HepG2 (cell line): ENCODE data around the gene TEX26. TPM values are rescaled to one million over a fixed set of nuclear protein-coding genes. Genes with fewer than 3 reads are reported as not detected.

ENCODE experiments used
- ATAC-seq: fragments of 200-7000 bp; cut with Tn5 transposase; 3 replicates; pipeline ENCODE4 v1.9.1; 2020; ENCODE audit warnings: mild to moderate bottlenecking, moderate library complexity
- BruUV-seq: library from RNA; stranded (reverse); fragments of 400-500 nt; replicated peaks from 2 replicates; lab custom pipeline; 2021; lab: Mats Ljungman, UMichigan
- CTCF ChIA-PET: fragments of 300-600 bp; formaldehyde crosslinking; extraction: SDS; loops from one replicate; lab custom pipeline; 2021; ENCODE audit warnings: low total read pairs, inconsistent platforms, low intra/inter-chr PET ratio; lab: Yijun Ruan, JAX
- POLR2A ChIA-PET: fragments of 350-600 bp; sonication (Branson Sonifier 250); formaldehyde crosslinking; loops from one replicate; lab custom pipeline; 2020; ENCODE audit warnings: antibody characterized with exemption, inconsistent platforms; lab: Yijun Ruan, JAX
- DNase-seq: peaks from one replicate; pipeline ENCODE4 v3.0.0-alpha.2; 2015; ENCODE audit warnings: low spot score
- FAIRE-seq: peaks from 3 replicates; lab custom pipeline; 2011; peaks lifted over from hg19 to GRCh38; lab: Jason Lieb, UNC
- H2AFZ ChIP-seq: one replicate; pipeline ENCODE4 v1.6.1; 2011; ENCODE audit warnings: low read length, inconsistent platforms
- H3K27ac ChIP-seq: fragments of 300-600 bp; 3 replicates; pipeline ENCODE4 v1.8.0; 2011; ENCODE audit warnings: mixed run types, mild to moderate bottlenecking, mixed read lengths, low read length, inconsistent platforms; ENCODE audit not compliant: insufficient read depth; ENCODE audit errors: extremely low read length
- H3K27me3 ChIP-seq, 2 experiments: fragments of 200-600 bp in 1 of 2; 2 replicates in 1 of 2; 3 replicates in 1 of 2; pipeline versions ENCODE4 v1.6.0 to v1.8.0; 2011; ENCODE audit warnings: low read length in 2 of 2, mild to moderate bottlenecking in 2 of 2, moderate library complexity in 2 of 2, inconsistent platforms in 1 of 2; ENCODE audit not compliant: insufficient read depth in 2 of 2, control insufficient read depth in 1 of 2
- H3K36me3 ChIP-seq, 2 experiments: fragments of 200-600 bp in 1 of 2; replicated peaks in 1 of 2; 2 replicates in 1 of 2; 3 replicates in 1 of 2; pipeline versions ENCODE4 v1.5.1 to v1.8.0; 2011; ENCODE audit warnings: low read length in 2 of 2, inconsistent platforms in 1 of 2; ENCODE audit not compliant: insufficient read depth in 2 of 2, control insufficient read depth in 1 of 2
- H3K4me1 ChIP-seq: 2 replicates; pipeline ENCODE4 v1.5.1; 2012; ENCODE audit warnings: low read length, inconsistent platforms; ENCODE audit not compliant: insufficient read depth
- H3K4me2 ChIP-seq: 2 replicates; pipeline ENCODE4 v1.6.0; 2011; ENCODE audit warnings: low read depth, low read length, inconsistent platforms
- H3K4me3 ChIP-seq, 3 experiments: fragments of 200-600 bp in 1 of 3; sonication (generic), shearing (Covaris generic) in 1 of 3; replicated peaks in 1 of 3; 2 replicates each; pipeline ENCODE4 v1.5.1; 2011 to 2016; ENCODE audit warnings: low read length in 3 of 3, inconsistent platforms in 2 of 3, low read depth in 2 of 3, mild to moderate bottlenecking in 2 of 3, control low read depth in 1 of 3, mixed read lengths in 1 of 3; ENCODE audit not compliant: insufficient read depth in 1 of 3
- H3K79me2 ChIP-seq: one replicate; pipeline ENCODE4 v1.6.1; 2011; ENCODE audit warnings: low read length, inconsistent platforms; ENCODE audit not compliant: insufficient read depth
- H3K9ac ChIP-seq: 2 replicates; pipeline ENCODE4 v1.6.0; 2011; ENCODE audit warnings: mild to moderate bottlenecking, low read depth, low read length, inconsistent platforms; ENCODE audit not compliant: insufficient read depth
- H3K9me3 ChIP-seq: 2 replicates; pipeline ENCODE4 v1.5.1; 2012; ENCODE audit warnings: mild to moderate bottlenecking, low read length
- H4K20me1 ChIP-seq: 2 replicates; pipeline ENCODE4 v1.6.0; 2011; ENCODE audit warnings: inconsistent platforms, mild to moderate bottlenecking, low read length, moderate library complexity; ENCODE audit not compliant: insufficient read depth
- ARID2 ChIP-seq: sonication (generic); formaldehyde crosslinking; IDR thresholded peaks from 2 replicates; pipeline ENCODE4 v1.8.1; 2022; ENCODE audit warnings: mild to moderate bottlenecking, missing genetic modification reagents, borderline replicate concordance
- ARNT2 ChIP-seq: sonication (generic); formaldehyde crosslinking; IDR thresholded peaks from 2 replicates; pipeline ENCODE4 v1.8.0; 2022; ENCODE audit warnings: mild to moderate bottlenecking, low read depth, missing genetic modification reagents, moderate library complexity
- BORCS8-MEF2B ChIP-seq: sonication (generic); formaldehyde crosslinking; IDR thresholded peaks from 2 replicates; pipeline ENCODE4 v1.8.0; 2022; ENCODE audit warnings: mild to moderate bottlenecking, missing genetic modification reagents
- CSRNP1 ChIP-seq: sonication (generic); formaldehyde crosslinking; IDR thresholded peaks from 2 replicates; pipeline ENCODE4 v1.8.1; 2023; ENCODE audit warnings: mild to moderate bottlenecking, missing genetic modification reagents
- DR1 ChIP-seq: sonication (generic); formaldehyde crosslinking; IDR thresholded peaks from 2 replicates; pipeline ENCODE4 v1.8.0; 2021; ENCODE audit warnings: mild to moderate bottlenecking, missing genetic modification reagents, inconsistent platforms
- FOXA3 ChIP-seq: IDR thresholded peaks from 2 replicates; pipeline ENCODE4 v1.6.1; 2016; ENCODE audit warnings: missing genetic modification reagents, missing compliant biosample characterization
- GZF1 ChIP-seq: sonication (generic); formaldehyde crosslinking; IDR thresholded peaks from 2 replicates; pipeline ENCODE4 v1.5.1; 2020; ENCODE audit warnings: mild to moderate bottlenecking, missing genetic modification reagents
- IRF9 ChIP-seq: sonication (generic); formaldehyde crosslinking; IDR thresholded peaks from 2 replicates; pipeline ENCODE4 v1.8.0; 2022; ENCODE audit warnings: missing genetic modification reagents, mild to moderate bottlenecking, borderline replicate concordance
- RFXANK ChIP-seq: IDR thresholded peaks from 2 replicates; pipeline ENCODE4 v1.6.1; 2016
- SIN3A ChIP-seq: IDR thresholded peaks from 2 replicates; pipeline ENCODE4 v1.6.1; 2011; ENCODE audit warnings: low read depth, mild to moderate bottlenecking, control low read depth, low read length, borderline replicate concordance
- ZFP37 ChIP-seq: sonication (generic); formaldehyde crosslinking; IDR thresholded peaks from 2 replicates; pipeline ENCODE4 v1.4.0; 2020; ENCODE audit warnings: missing genetic modification reagents, borderline replicate concordance
- ZNF253 ChIP-seq: sonication (generic); formaldehyde crosslinking; IDR thresholded peaks from 2 replicates; pipeline ENCODE4 v1.8.0; 2022; ENCODE audit warnings: mild to moderate bottlenecking, missing genetic modification reagents, borderline replicate concordance
- ZNF33A ChIP-seq: sonication (generic); formaldehyde crosslinking; IDR thresholded peaks from 2 replicates; pipeline ENCODE4 v1.5.1; 2020; ENCODE audit warnings: missing genetic modification reagents, mild to moderate bottlenecking, moderate library complexity, borderline replicate concordance
- ZNF772 ChIP-seq: sonication (generic); formaldehyde crosslinking; IDR thresholded peaks from 2 replicates; pipeline ENCODE4 v1.5.0; 2020; ENCODE audit warnings: mild to moderate bottlenecking, missing genetic modification reagents
- WGBS: methylation state at CpG from one replicate; pipeline ENCODE4 v1.1.6; 2017; ENCODE audit warnings: low lambda C conversion rate; 5-methylcytosine and 5-hydroxymethylcytosine counted together
- in situ Hi-C: cut with HindIII; loops from 2 replicates; pipeline ENCODE4 v1.10.0; 2017; ENCODE audit warnings: low pct_unique_long_range_greater_than_20kb; ENCODE audit not compliant: extremely low pct_ligation_motif_present
- intact Hi-C: fragments of 100-400 bp; cut with micrococcal nuclease; formaldehyde crosslinking; loops from one replicate; pipeline ENCODE4 v1.10.0; 2022; ENCODE audit not compliant: unreplicated experiment
- polyA plus RNA-seq, 8 experiments: library from polyadenylated mRNA; depleted of rRNA in 3 of 8; stranded (reverse) in 7 of 8; unstranded in 1 of 8; fragments of >200 nt; fragmentation: Illumina TruSeq in 4 of 8; extraction: Trizol in 4 of 8; gene quantifications; 2 replicates each; pipeline versions ENCODE4 v1.2.1 to v1.2.3, GENCODE V29; 2011 to 2016; ENCODE audit warnings: low read depth in 4 of 8, missing spikeins in 1 of 8, mixed read lengths in 1 of 8; ENCODE audit not compliant: insufficient read depth in 1 of 8
- total RNA-seq, 5 experiments: library from RNA; depleted of rRNA; stranded (reverse); fragments of >200 nt; fragmentation: Illumina TruSeq; extraction: Trizol; gene quantifications; 2 replicates each; pipeline ENCODE4 v1.2.3, GENCODE V29; 2016; ENCODE audit warnings: low read depth in 1 of 5
- TF ChIP-seq, protein P1 (sequence below): sonication (generic); formaldehyde crosslinking; IDR thresholded peaks from 2 replicates; pipeline ENCODE4 v1.8.0; 2022; ENCODE audit warnings: missing genetic modification reagents, mild to moderate bottlenecking, moderate library complexity, borderline replicate concordance
- TF ChIP-seq, protein P2 (sequence below): sonication (generic); formaldehyde crosslinking; IDR thresholded peaks from 2 replicates; pipeline ENCODE4 v1.8.1; 2023; ENCODE audit warnings: mild to moderate bottlenecking, moderate library complexity, missing genetic modification reagents

TEX26 gene
- total and polyA plus RNA-seq, 2 of the 13 experiments (the other 11 are each of a cell fraction or from before 2014, with no cell fraction given), result not detected

DNA sequence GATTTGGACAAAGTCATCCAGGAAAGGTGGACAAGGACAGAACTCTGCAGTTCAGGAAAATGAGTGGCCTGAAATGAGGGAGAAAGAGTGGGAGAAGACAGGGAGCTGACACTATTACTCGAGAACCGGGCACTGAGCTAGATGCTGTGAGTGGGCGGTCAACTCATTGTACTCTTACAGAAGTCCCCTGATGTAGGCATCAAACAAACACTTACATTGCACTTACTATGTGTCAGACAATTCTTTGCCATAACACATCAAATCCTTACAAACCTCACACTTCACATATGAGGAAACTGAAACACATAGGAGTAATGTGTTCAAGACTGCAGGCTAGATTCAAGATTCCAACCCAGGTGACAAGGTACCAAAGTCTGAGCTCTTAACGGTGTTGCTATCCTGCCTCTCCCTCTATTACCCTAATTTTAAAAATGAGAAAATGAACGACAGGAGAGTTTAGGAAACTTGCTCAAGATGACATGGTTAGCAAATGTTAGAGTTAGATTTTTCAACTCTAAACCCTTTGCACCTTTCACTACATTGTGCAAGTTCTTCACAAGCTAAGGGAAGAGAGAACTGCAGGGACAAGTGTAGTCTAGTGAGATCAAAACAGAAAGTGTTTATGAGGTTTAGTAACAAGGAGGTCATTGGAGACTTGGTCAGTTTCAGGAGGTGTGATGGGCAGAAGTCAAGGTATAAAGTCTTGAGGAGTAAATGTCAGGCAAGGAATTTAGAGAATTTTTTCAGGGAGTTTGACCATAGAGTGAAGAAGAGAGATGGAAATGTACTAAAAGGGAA is 31.3 kb upstream of the TEX26 start (continued):
- TF ChIP-seq, protein P1, sequence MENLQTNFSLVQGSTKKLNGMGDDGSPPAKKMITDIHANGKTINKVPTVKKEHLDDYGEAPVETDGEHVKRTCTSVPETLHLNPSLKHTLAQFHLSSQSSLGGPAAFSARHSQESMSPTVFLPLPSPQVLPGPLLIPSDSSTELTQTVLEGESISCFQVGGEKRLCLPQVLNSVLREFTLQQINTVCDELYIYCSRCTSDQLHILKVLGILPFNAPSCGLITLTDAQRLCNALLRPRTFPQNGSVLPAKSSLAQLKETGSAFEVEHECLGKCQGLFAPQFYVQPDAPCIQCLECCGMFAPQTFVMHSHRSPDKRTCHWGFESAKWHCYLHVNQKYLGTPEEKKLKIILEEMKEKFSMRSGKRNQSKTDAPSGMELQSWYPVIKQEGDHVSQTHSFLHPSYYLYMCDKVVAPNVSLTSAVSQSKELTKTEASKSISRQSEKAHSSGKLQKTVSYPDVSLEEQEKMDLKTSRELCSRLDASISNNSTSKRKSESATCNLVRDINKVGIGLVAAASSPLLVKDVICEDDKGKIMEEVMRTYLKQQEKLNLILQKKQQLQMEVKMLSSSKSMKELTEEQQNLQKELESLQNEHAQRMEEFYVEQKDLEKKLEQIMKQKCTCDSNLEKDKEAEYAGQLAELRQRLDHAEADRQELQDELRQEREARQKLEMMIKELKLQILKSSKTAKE (CRISPR knock-in tag), result no peak
- TF ChIP-seq ZNF772 (CRISPR knock-in tag), result no peak
- TF ChIP-seq, protein P2, sequence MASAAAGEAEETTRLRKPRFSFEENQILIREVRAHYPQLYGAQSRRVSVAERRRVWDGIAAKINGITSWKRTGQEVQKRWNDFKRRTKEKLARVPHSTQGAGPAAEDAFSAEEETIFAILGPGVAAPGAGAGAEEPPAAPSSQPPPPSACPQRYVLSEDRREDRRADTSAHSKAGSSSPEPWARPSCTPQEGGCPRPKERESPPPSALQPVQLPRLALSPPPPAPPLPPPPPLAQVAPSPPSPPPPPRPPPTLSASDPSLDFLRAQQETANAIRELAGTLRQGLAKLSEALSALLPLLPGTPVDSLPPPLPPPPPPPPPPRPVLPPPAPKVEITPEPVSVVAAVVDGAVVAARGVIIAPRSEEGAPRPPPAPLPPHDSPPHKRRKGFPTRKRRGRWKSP (CRISPR knock-in tag), result no peak

- WGBS, result 0% methylated on average over 1 of the region's 1 CpG
- H3K9me3 ChIP-seq, result no peaks in the 10 kb centered on the region
- H4K20me1 ChIP-seq, result no peaks in the 10 kb centered on the region
- in situ Hi-C loops (no loop called here), intact Hi-C loops (no loop called here)
- no peak overlapping the region for H3K9ac ChIP-seq
- H2AFZ ChIP-seq, result no peak overlapping the region
- DNase-seq (no peak), ATAC-seq (no peak), FAIRE-seq (no peak)
- H3K27ac ChIP-seq, result no peak overlapping the region
- H3K4me1 ChIP-seq, result peaks cover 30% of the 10 kb centered on the region
- H3K4me2 ChIP-seq, result no peak overlapping the region
- H3K79me2 ChIP-seq, result no peaks in the 10 kb centered on the region
- no peaks in the 10 kb centered on the region for H3K36me3 ChIP-seq
- POLR2A ChIA-PET, result no interaction called here
- no peak overlapping the region for H3K4me3 ChIP-seq
- no TSS peak for BruUV-seq
- H3K27me3 ChIP-seq, result peaks cover 0 to 11% of the 10 kb centered on the region in 2 experiments; a peak in 1 of 5 replicates
- no peak for TF ChIP-seq ZFP37 (CRISPR knock-in tag)
- TF ChIP-seq ARID2, result no peak
- TF ChIP-seq FOXA3 (CRISPR knock-in tag), result no peak
- no peak for TF ChIP-seq SIN3A
- no peak for TF ChIP-seq ARNT2 (CRISPR knock-in tag)
- TF ChIP-seq RFXANK (CRISPR knock-in tag), result no peak
- no peak for TF ChIP-seq CSRNP1 (CRISPR knock-in tag)
- no peak for TF ChIP-seq GZF1 (CRISPR knock-in tag)
- no peak for TF ChIP-seq BORCS8-MEF2B (CRISPR knock-in tag)
- no peak for TF ChIP-seq IRF9
- TF ChIP-seq DR1, result no peak
- TF ChIP-seq ZNF33A (CRISPR knock-in tag), result no peak
- TF ChIP-seq ZNF253 (CRISPR knock-in tag), result no peak
- CTCF ChIA-PET, result no interaction called here
These were observed 28.4 kb upstream of the TEX26 start for GRCh38 chr13:30904043-30904442.
